ENCODE results near the gene TSEN54.

- TF ChIP-seq, protein P1, sequence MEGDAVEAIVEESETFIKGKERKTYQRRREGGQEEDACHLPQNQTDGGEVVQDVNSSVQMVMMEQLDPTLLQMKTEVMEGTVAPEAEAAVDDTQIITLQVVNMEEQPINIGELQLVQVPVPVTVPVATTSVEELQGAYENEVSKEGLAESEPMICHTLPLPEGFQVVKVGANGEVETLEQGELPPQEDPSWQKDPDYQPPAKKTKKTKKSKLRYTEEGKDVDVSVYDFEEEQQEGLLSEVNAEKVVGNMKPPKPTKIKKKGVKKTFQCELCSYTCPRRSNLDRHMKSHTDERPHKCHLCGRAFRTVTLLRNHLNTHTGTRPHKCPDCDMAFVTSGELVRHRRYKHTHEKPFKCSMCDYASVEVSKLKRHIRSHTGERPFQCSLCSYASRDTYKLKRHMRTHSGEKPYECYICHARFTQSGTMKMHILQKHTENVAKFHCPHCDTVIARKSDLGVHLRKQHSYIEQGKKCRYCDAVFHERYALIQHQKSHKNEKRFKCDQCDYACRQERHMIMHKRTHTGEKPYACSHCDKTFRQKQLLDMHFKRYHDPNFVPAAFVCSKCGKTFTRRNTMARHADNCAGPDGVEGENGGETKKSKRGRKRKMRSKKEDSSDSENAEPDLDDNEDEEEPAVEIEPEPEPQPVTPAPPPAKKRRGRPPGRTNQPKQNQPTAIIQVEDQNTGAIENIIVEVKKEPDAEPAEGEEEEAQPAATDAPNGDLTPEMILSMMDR (IDR thresholded peaks at IDR 0.05) = no peak
- no peak for TF ChIP-seq POLR2A (IDR thresholded peaks at IDR 0.05)
- no peak for TF ChIP-seq POLR2AphosphoS5 (IDR thresholded peaks at IDR 0.05)
- no peak for TF ChIP-seq EP300 (IDR thresholded peaks at IDR 0.05)
These were observed 46.9 kb downstream of the TSEN54 start for GRCh38 chr17:75563063-75563758.
